H9 (cell line): ENCODE results near the gene TNFRSF18. TPM values are rescaled to one million over a fixed set of nuclear protein-coding genes. Genes with fewer than 3 reads are reported as not detected.

Source experiments
- DNase-seq: peaks from one replicate; pipeline ENCODE4 v3.0.0-alpha.2; 2017
- H2AFZ ChIP-seq: one replicate; pipeline ENCODE4 v1.6.1; 2013; ENCODE audit warnings: mild to moderate bottlenecking, low read length, control low read depth, moderate library complexity
- H2AK5ac ChIP-seq: 2 replicates; pipeline ENCODE4 v1.6.1; 2013; ENCODE audit warnings: low read length, control low read depth, mixed read lengths; ENCODE audit not compliant: insufficient read length
- H2BK120ac ChIP-seq: one replicate; pipeline ENCODE4 v1.6.1; 2013; ENCODE audit warnings: low read depth, mild to moderate bottlenecking, low read length, control low read depth, inconsistent platforms; ENCODE audit not compliant: poor library complexity, severe bottlenecking
- H2BK12ac ChIP-seq: 2 replicates; pipeline ENCODE4 v1.6.1; 2013; ENCODE audit warnings: low read length, control low read depth, mixed read lengths, low read depth; ENCODE audit not compliant: insufficient read length
- H2BK15ac ChIP-seq: 2 replicates; pipeline ENCODE4 v1.6.1; 2013; ENCODE audit warnings: low read depth, low read length, control low read depth
- H2BK20ac ChIP-seq: one replicate; pipeline ENCODE4 v1.6.1; 2013; ENCODE audit warnings: low read depth, mild to moderate bottlenecking, low read length, control low read depth, inconsistent platforms; ENCODE audit not compliant: poor library complexity, severe bottlenecking
- H2BK5ac ChIP-seq: 2 replicates; pipeline ENCODE4 v1.6.1; 2013; ENCODE audit warnings: low read length, control low read depth, mixed read lengths; ENCODE audit not compliant: insufficient read length
- H3K14ac ChIP-seq: 2 replicates; pipeline ENCODE4 v1.6.1; 2013; ENCODE audit warnings: low read length, control low read depth; ENCODE audit not compliant: insufficient read depth
- H3K18ac ChIP-seq: 2 replicates; pipeline ENCODE4 v1.6.1; 2013; ENCODE audit warnings: low read depth, mild to moderate bottlenecking, mixed read lengths, low read length, control low read depth; ENCODE audit not compliant: insufficient read length
- H3K23ac ChIP-seq: 2 replicates; pipeline ENCODE4 v1.6.1; 2013; ENCODE audit warnings: low read length, control low read depth, mixed read lengths, low read depth; ENCODE audit not compliant: insufficient read length
- H3K23me2 ChIP-seq: 2 replicates; pipeline ENCODE4 v1.6.1; 2013; ENCODE audit warnings: low read depth, mild to moderate bottlenecking, mixed read lengths, low read length, control low read depth; ENCODE audit not compliant: insufficient read length, poor library complexity, severe bottlenecking
- H3K27ac ChIP-seq: 2 replicates; pipeline ENCODE4 v1.5.1; 2013; ENCODE audit warnings: low read length, control low read depth, mixed read lengths, low read depth; ENCODE audit not compliant: insufficient read length
- H3K27me3 ChIP-seq: 2 replicates; pipeline ENCODE4 v1.6.1; 2013; ENCODE audit warnings: low read length, control low read depth, inconsistent platforms; ENCODE audit not compliant: insufficient read depth
- H3K4ac ChIP-seq: 2 replicates; pipeline ENCODE4 v1.6.1; 2013; ENCODE audit warnings: low read depth, mild to moderate bottlenecking, control low read depth, inconsistent platforms, low read length, moderate library complexity
- H3K4me1 ChIP-seq: 2 replicates; pipeline ENCODE4 v1.6.1; 2013; ENCODE audit warnings: low read length, control low read depth, inconsistent platforms; ENCODE audit not compliant: insufficient read depth
- H3K4me2 ChIP-seq: 2 replicates; pipeline ENCODE4 v1.6.1; 2013; ENCODE audit warnings: low read length, control low read depth, mixed read lengths; ENCODE audit not compliant: insufficient read length, insufficient read depth
- H3K56ac ChIP-seq: 2 replicates; pipeline ENCODE4 v1.6.1; 2013; ENCODE audit warnings: low read depth, mild to moderate bottlenecking, mixed read lengths, low read length, control low read depth; ENCODE audit not compliant: insufficient read length
- H3K79me1 ChIP-seq: 2 replicates; pipeline ENCODE4 v1.6.1; 2013; ENCODE audit warnings: low read depth, mild to moderate bottlenecking, moderate library complexity, low read length, control low read depth, inconsistent platforms; ENCODE audit not compliant: insufficient read depth, poor library complexity, severe bottlenecking
- H3K79me2 ChIP-seq: 2 replicates; pipeline ENCODE4 v1.6.1; 2013; ENCODE audit warnings: low read length, control low read depth, inconsistent platforms; ENCODE audit not compliant: insufficient read depth
- H3K9ac ChIP-seq: 2 replicates; pipeline ENCODE4 v1.6.1; 2013; ENCODE audit warnings: low read length, control low read depth, mixed read lengths; ENCODE audit not compliant: insufficient read length; ENCODE audit errors: extremely low read depth
- H3K9me3 ChIP-seq: one replicate; pipeline ENCODE4 v1.6.1; 2013; ENCODE audit warnings: low read depth, low read length, inconsistent platforms; ENCODE audit not compliant: control insufficient read depth
- H3T11ph ChIP-seq: one replicate; pipeline ENCODE4 v1.6.1; 2013; ENCODE audit warnings: mild to moderate bottlenecking, low read length, control low read depth, inconsistent platforms
- H4K20me1 ChIP-seq: one replicate; pipeline ENCODE4 v1.6.1; 2013; ENCODE audit not compliant: control insufficient read depth, insufficient read length, insufficient read depth
- H4K5ac ChIP-seq: 2 replicates; pipeline ENCODE4 v1.6.1; 2013; ENCODE audit warnings: low read depth, mild to moderate bottlenecking, mixed read lengths, low read length, control low read depth; ENCODE audit not compliant: insufficient read length
- H4K8ac ChIP-seq: replicated peaks from 2 replicates; pipeline ENCODE4 v1.6.1; 2013; ENCODE audit warnings: low read length, control low read depth, mixed read lengths, low read depth; ENCODE audit not compliant: insufficient read length
- H4K91ac ChIP-seq: 2 replicates; pipeline ENCODE4 v1.6.1; 2013; ENCODE audit warnings: low read depth, mild to moderate bottlenecking, moderate library complexity, mixed read lengths, low read length, control low read depth; ENCODE audit not compliant: insufficient read length
- H3K27ac Mint-ChIP-seq, 3 experiments: 2 replicates in 2 of 3; 3 replicates in 1 of 3; pipeline ENCODE4 v1.8.0; 2020 to 2021; ENCODE audit warnings: mixed read lengths in 3 of 3, mild to moderate bottlenecking in 1 of 3, moderate library complexity in 1 of 3
- H3K27me3 Mint-ChIP-seq: 2 replicates; pipeline ENCODE4 v1.8.0; 2021; ENCODE audit warnings: low read depth, mild to moderate bottlenecking, moderate library complexity, mixed read lengths
- H3K36me3 Mint-ChIP-seq, 3 experiments: 2 replicates in 2 of 3; 3 replicates in 1 of 3; pipeline ENCODE4 v1.8.0; 2020 to 2021; ENCODE audit warnings: low read depth in 3 of 3, mixed read lengths in 3 of 3; ENCODE audit not compliant: insufficient read depth in 1 of 3
- H3K4me1 Mint-ChIP-seq, 2 experiments: 2 replicates each; pipeline ENCODE4 v1.8.0; 2020; ENCODE audit warnings: mixed read lengths in 2 of 2
- H3K4me3 Mint-ChIP-seq, 2 experiments: 2 replicates in 1 of 2; 3 replicates in 1 of 2; pipeline ENCODE4 v1.8.0; 2020 to 2021; ENCODE audit warnings: mild to moderate bottlenecking in 2 of 2, mixed read lengths in 2 of 2, moderate library complexity in 1 of 2
- H3K9me3 Mint-ChIP-seq, 2 experiments: 2 replicates in 1 of 2; 3 replicates in 1 of 2; pipeline ENCODE4 v1.8.0; 2020; ENCODE audit warnings: mild to moderate bottlenecking in 2 of 2, mixed read lengths in 2 of 2, moderate library complexity in 1 of 2
- CTCF ChIP-seq: fragments of 200-600 bp; sonication (generic); conservative IDR thresholded peaks from 3 replicates; pipeline ENCODE4 v1.8.0; 2021; ENCODE audit warnings: antibody characterized with exemption, mild to moderate bottlenecking
- WGBS: extraction: QIAGEN DNeasy Blood & Tissue Kit; methylation state at CpG from one replicate; pipeline ENCODE4 v1.1.7; 2013; ENCODE audit warnings: missing lambda C conversion rate, low lambda C conversion rate, mixed read lengths; ENCODE audit not compliant: insufficient read length; ENCODE audit errors: extremely low coverage; 5-methylcytosine and 5-hydroxymethylcytosine counted together
- total RNA-seq: library from RNA; stranded (reverse); gene quantifications from 2 replicates; pipeline ENCODE4 v1.2.1, GENCODE V29; 2021

Gene TNFRSF18
- total RNA-seq, 1 experiment from 2014 or later: 2.0 TPM

GRCh38 chr1:1231400-1232207, 25.2 kb upstream of the TNFRSF18 start, which contains the start of gene SDF4:
TSS of gene SDF4 (minus strand) at chr1:1232001. CDS start at chr1:1228772, 3,229 bp downstream.
- H3K9ac ChIP-seq: peak within 1 kb of the TSS; percentile 43
- peaks cover 2% of the 10 kb centered on the region for H3K79me1 ChIP-seq
- peaks cover 2% of the 10 kb centered on the region; the same call in 1 of the 2 replicates for H3K79me2 ChIP-seq
- no peak within 1 kb of the TSS for H3K56ac ChIP-seq
- no peak within 1 kb of the TSS for H3K4ac ChIP-seq
- H2AFZ ChIP-seq: no peak within 1 kb of the TSS
- H3K27me3 ChIP-seq: no peaks in the 10 kb centered on the region
- H4K5ac ChIP-seq: no peak within 1 kb of the TSS
- no peaks in the 10 kb centered on the region for H3K27me3 Mint-ChIP-seq
- no peak within 1 kb of the TSS for H3K23ac ChIP-seq
- no peaks in the 10 kb centered on the region for H3K9me3 ChIP-seq
- H3K14ac ChIP-seq: peak within 1 kb of the TSS; percentile 59
- H4K8ac ChIP-seq: no peak within 1 kb of the TSS
- no peaks in the 10 kb centered on the region for H4K20me1 ChIP-seq
- TF ChIP-seq CTCF: no peak
- no peak within 1 kb of the TSS for H3K27ac ChIP-seq
- H3K9me3 Mint-ChIP-seq: peaks cover 0 to 4% of the 10 kb centered on the region in 2 experiments; a peak in 1 of 5 replicates
- peak within 1 kb of the TSS; percentile 90 to 93 for H3K4me3 Mint-ChIP-seq
- H3K4me1 ChIP-seq: no peaks in the 10 kb centered on the region
- no peak within 1 kb of the TSS for H2BK15ac ChIP-seq
- peaks cover 6% of the 10 kb centered on the region for H3K23me2 ChIP-seq
- no peak within 1 kb of the TSS for H4K91ac ChIP-seq
- no peak within 1 kb of the TSS for H2BK12ac ChIP-seq
- no peak within 1 kb of the TSS for H2AK5ac ChIP-seq
- H2BK120ac ChIP-seq: no peak within 1 kb of the TSS
- peaks cover 15 to 21% of the 10 kb centered on the region in 2 experiments for H3K4me1 Mint-ChIP-seq
- H3T11ph ChIP-seq: no peak within 1 kb of the TSS
- peak within 1 kb of the TSS; percentile 58 to 93 (median 62); a peak in 3 of 7 replicates for H3K27ac Mint-ChIP-seq
- peak within 1 kb of the TSS; percentile 71 for H3K4me2 ChIP-seq
- peak; percentile 97 for DNase-seq
- no peak within 1 kb of the TSS for H3K18ac ChIP-seq
- no peak within 1 kb of the TSS for H2BK20ac ChIP-seq
- H2BK5ac ChIP-seq: no peak within 1 kb of the TSS
- peaks cover 17 to 39% (median 37%) of the 10 kb centered on the region in 3 experiments for H3K36me3 Mint-ChIP-seq
- no CpG with 5 or more reads among the region's 99 CpGs for WGBS
